Body of pancreas (tissue), 4 donors: Measurements from ENCODE around the gene KIF9.

Experiments
- CTCF ChIP-seq, 7 experiments: fragments of 450-650 bp in 4 of 7; fragments of 200-600 bp in 3 of 7; sonication (generic) in 3 of 7; IDR thresholded peaks; one replicate each; pipeline ENCODE4 v1.5.1; 2016 to 2019; ENCODE audit warnings: antibody characterized with exemption in 7 of 7
- POLR2A ChIP-seq, 3 donors: fragments of 450-650 bp; IDR thresholded peaks; one replicate each; pipeline ENCODE4 v1.6.1; 2016; ENCODE audit warnings: antibody characterized with exemption in 3 of 3, mild to moderate bottlenecking in 2 of 3

GRCh38 chr3:47282424-47283192 lies at the start of gene KIF9, which contains the start of gene KLHL18:
- peak in 1 of 7 experiments; percentile 16 for TF ChIP-seq CTCF (IDR thresholded peaks at IDR 0.05)
- TF ChIP-seq POLR2A (IDR thresholded peaks at IDR 0.05), result peak; percentile 62 to 92 (median 81)
